Stimulated activated CD8-positive, alpha-beta memory T cell treated with anti-CD3 and anti-CD28 coated beads, Interleukin-7, amount 100 ng/mL, for 24 hours (primary cell): ENCODE measurements around the gene OR3A3.

Source experiments
- DNase-seq: peaks from one replicate; pipeline ENCODE4 v3.0.0-alpha.2; 2020; ENCODE audit warnings: low read depth

OR3A3 gene

DNA sequence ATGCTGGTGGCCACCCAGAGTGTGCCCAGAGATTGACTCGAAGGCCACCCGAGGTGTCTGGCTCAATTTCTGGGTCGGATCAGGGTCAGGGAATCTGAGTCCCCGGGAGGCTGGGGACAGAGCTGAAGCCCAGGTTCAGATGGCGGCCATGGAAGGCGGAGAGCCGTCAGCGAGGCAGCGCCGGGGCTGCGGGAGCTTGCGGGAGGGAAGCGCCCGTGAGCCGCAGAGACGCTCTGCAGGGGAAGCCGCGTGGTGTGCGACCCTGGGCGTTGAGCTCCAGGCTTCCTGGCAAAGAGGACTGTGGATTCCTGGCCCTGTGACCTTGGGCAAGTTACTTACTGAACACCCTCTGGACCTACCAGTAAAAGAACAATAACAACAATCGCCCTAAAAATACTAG, 61.0 kb downstream of the OR3A3 start:
- no peak for DNase-seq
